NOMO-1 treated with DMSO at 0.1 percent for 48 hours (cell line): ENCODE results near the gene FABP3.
"Not testable (repeated sequence)": the region's sequence is repeated elsewhere in the genome, so short reads cannot be mapped to it uniquely, and the experiment has no call there.

Experiments used
- DNase-seq: peaks from one replicate; lab custom pipeline; 2025; ENCODE audit not compliant: unreplicated experiment; lab: John Stamatoyannopoulos, UW

The FABP3 gene

GRCh38 chr1:31399976-31400375, 27.1 kb upstream of the FABP3 start:
- no peak for DNase-seq

GRCh38 chr1:31398246-31398645, 25.4 kb upstream of the FABP3 start:
- no peak for DNase-seq

- no peak for DNase-seq
Observed at GRCh38 chr1:31397360-31398095, 24.7 kb upstream of the FABP3 start.

- peak; percentile 82 for DNase-seq
Observed at GRCh38 chr1:31396633-31397351, 23.9 kb upstream of the FABP3 start.

GRCh38 chr1:31394584-31395193, 21.8 kb upstream of the FABP3 start:
- peak; percentile 65 for DNase-seq

GRCh38 chr1:31393463-31393862, 20.6 kb upstream of the FABP3 start:
- DNase-seq = no peak

- DNase-seq = no peak
Observed at GRCh38 chr1:31390071-31390470, 17.2 kb upstream of the FABP3 start.

- no peak for DNase-seq
Observed at GRCh38 chr1:31389616-31390015, 16.7 kb upstream of the FABP3 start.

GRCh38 chr1:31387612-31388011, 14.7 kb upstream of the FABP3 start:
- DNase-seq = no peak

- DNase-seq = not testable (repeated sequence)
Observed at GRCh38 chr1:31386576-31387243, 13.8 kb upstream of the FABP3 start.

GRCh38 chr1:31383967-31384366, 11.1 kb upstream of the FABP3 start:
- DNase-seq = no peak

- DNase-seq = no peak
Observed at GRCh38 chr1:31382379-31382989, 9.6 kb upstream of the FABP3 start.

GRCh38 chr1:31381394-31382294, 8.8 kb upstream of the FABP3 start:
- DNase-seq = no peak

GRCh38 chr1:31380181-31380580, 7.3 kb upstream of the FABP3 start:
- DNase-seq = no peak

GRCh38 chr1:31378001-31378400, 5.1 kb upstream of the FABP3 start:
- DNase-seq = no peak

GRCh38 chr1:31377364-31377863, 4.5 kb upstream of the FABP3 start:
- no peak for DNase-seq

- DNase-seq = no peak
Observed at GRCh38 chr1:31376375-31377134, 3.7 kb upstream of the FABP3 start.

GRCh38 chr1:31374511-31375196, 1.8 kb upstream of the FABP3 start:
- DNase-seq = no peak
